AG10803 (cell line): ENCODE measurements around the gene BICRA.

Experiments
- DNase-seq: peaks from one replicate; pipeline ENCODE4 v3.0.0; 2010; ENCODE audit warnings: low read depth
- H3K4me3 ChIP-seq: 2 replicates; pipeline ENCODE4 v1.5.1; 2011; ENCODE audit warnings: mild to moderate bottlenecking, low read length, control low read depth
- CTCF ChIP-seq: conservative IDR thresholded peaks from 2 replicates; pipeline ENCODE4 v1.5.1; 2011; ENCODE audit warnings: mild to moderate bottlenecking, low read length, control low read depth, inconsistent platforms

The BICRA gene

GRCh38 chr19:47603706-47604565 is 5.0 kb upstream of the BICRA start:
- H3K4me3 ChIP-seq, result no peak overlapping the region
- no peak for TF ChIP-seq CTCF
- DNase-seq, result no peak

GRCh38 chr19:47607564-47608073 is 1.3 kb upstream of the BICRA start:
- H3K4me3 ChIP-seq, result peak overlapping the region; percentile 84
- no peak for TF ChIP-seq CTCF
- DNase-seq, result no peak

GRCh38 chr19:47608074-47608918 is 638 bp upstream of the BICRA start:
- DNase-seq, result peak; percentile 92
- TF ChIP-seq CTCF, result peak; percentile 42
- H3K4me3 ChIP-seq, result peak overlapping the region; percentile 84

GRCh38 chr19:47609906-47610894 is 1.3 kb downstream of the BICRA start:
- TF ChIP-seq CTCF, result no peak
- peak overlapping the region; percentile 73 for H3K4me3 ChIP-seq
- peak; percentile 48 for DNase-seq

GRCh38 chr19:47610902-47611301 is 2.0 kb downstream of the BICRA start:
- TF ChIP-seq CTCF, result no peak
- H3K4me3 ChIP-seq, result peak overlapping the region; percentile 73
- no peak for DNase-seq
